ENCODE results near the gene SVEP1. TPM values are rescaled to one million over a fixed set of nuclear protein-coding genes. Genes with fewer than 3 reads are reported as not detected.
A peak's percentile ranks its signal among the peaks of the same experiment; 100 is the strongest.

Gene SVEP1
- total and polyA plus RNA-seq, 2 donors from 2014 or later: 1.1 to 19.3 TPM

- TF ChIP-seq, protein P1, sequence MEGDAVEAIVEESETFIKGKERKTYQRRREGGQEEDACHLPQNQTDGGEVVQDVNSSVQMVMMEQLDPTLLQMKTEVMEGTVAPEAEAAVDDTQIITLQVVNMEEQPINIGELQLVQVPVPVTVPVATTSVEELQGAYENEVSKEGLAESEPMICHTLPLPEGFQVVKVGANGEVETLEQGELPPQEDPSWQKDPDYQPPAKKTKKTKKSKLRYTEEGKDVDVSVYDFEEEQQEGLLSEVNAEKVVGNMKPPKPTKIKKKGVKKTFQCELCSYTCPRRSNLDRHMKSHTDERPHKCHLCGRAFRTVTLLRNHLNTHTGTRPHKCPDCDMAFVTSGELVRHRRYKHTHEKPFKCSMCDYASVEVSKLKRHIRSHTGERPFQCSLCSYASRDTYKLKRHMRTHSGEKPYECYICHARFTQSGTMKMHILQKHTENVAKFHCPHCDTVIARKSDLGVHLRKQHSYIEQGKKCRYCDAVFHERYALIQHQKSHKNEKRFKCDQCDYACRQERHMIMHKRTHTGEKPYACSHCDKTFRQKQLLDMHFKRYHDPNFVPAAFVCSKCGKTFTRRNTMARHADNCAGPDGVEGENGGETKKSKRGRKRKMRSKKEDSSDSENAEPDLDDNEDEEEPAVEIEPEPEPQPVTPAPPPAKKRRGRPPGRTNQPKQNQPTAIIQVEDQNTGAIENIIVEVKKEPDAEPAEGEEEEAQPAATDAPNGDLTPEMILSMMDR (IDR thresholded peaks at IDR 0.05; ENCODE audit: borderline replicate concordance, extremely low read depth, insufficient read depth): no peak
- H3K9me3 ChIP-seq (ENCODE audit: control insufficient read depth in 2 of 3, insufficient read depth in 1 of 3, low read length in 3 of 3): no peaks in the 10 kb centered on the region
- H3K4me3 ChIP-seq (ENCODE audit: low read length in 3 of 3): no peak overlapping the region
- FAIRE-seq (no peak), DNase-seq (no peak)
- H3K27me3 ChIP-seq (ENCODE audit: control insufficient read depth, insufficient read depth, low read length): no peaks in the 10 kb centered on the region
- H3K36me3 ChIP-seq (ENCODE audit: control insufficient read depth in 2 of 3, insufficient read depth in 3 of 3, low read length in 3 of 3): no peaks in the 10 kb centered on the region
- H3K4me1 ChIP-seq (ENCODE audit: control insufficient read depth in 2 of 3, insufficient read depth in 2 of 3, low read depth in 1 of 3, low read length in 3 of 3): no peaks in the 10 kb centered on the region
- H3K9ac ChIP-seq (ENCODE audit: low read length in 3 of 3): no peak overlapping the region
- H3K27ac ChIP-seq (ENCODE audit: low read depth in 2 of 2, low read length in 2 of 2): no peak overlapping the region
- intact Hi-C loops (cut with DNase I): no loop called here
Observed at GRCh38 chr9:110334871-110335270, 244.7 kb downstream of the SVEP1 start.

GRCh38 chr9:110334183-110334582 is 245.4 kb downstream of the SVEP1 start:
- FAIRE-seq: no peak
- intact Hi-C loops (cut with DNase I): no loop called here
- Histone ChIP-seq H3K27ac (ENCODE audit: low read depth in 2 of 2, low read length in 2 of 2) (no peak overlapping the region), H3K9me3 (ENCODE audit: control insufficient read depth in 2 of 3, insufficient read depth in 1 of 3, low read length in 3 of 3) (no peaks in the 10 kb centered on the region), H3K4me3 (ENCODE audit: low read length in 3 of 3) (no peak overlapping the region), H3K36me3 (ENCODE audit: control insufficient read depth in 2 of 3, insufficient read depth in 3 of 3, low read length in 3 of 3) (no peaks in the 10 kb centered on the region), H3K27me3 (ENCODE audit: control insufficient read depth, insufficient read depth, low read length) (no peaks in the 10 kb centered on the region), H3K4me1 (ENCODE audit: control insufficient read depth in 2 of 3, insufficient read depth in 2 of 3, low read depth in 1 of 3, low read length in 3 of 3) (no peaks in the 10 kb centered on the region), H3K9ac (ENCODE audit: low read length in 3 of 3) (no peak overlapping the region)
- DNase-seq: no peak
- TF ChIP-seq, protein P1 (IDR thresholded peaks at IDR 0.05; ENCODE audit: borderline replicate concordance, extremely low read depth, insufficient read depth): no peak

DNA sequence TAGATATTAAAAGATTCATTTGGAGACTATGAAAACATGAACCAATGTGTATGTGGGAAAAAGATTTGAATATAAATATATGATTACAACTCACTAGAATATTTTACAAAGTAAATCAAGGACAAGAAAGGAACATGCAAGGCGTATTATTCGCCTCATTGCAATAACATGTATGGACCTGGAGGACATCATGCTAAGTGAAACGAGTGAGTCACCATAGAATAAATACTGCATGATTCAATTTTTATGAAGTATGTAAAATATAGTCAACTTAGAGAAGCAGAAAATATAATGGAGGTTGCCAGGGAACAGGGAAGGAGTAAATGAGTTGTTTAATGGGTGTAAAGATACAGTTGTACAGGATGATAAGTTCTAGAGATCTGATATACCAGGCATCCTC is 246.8 kb downstream of the SVEP1 start:
- intact Hi-C loops (cut with DNase I): no loop called here
- Histone ChIP-seq H3K36me3 (ENCODE audit: control insufficient read depth in 2 of 3, insufficient read depth in 3 of 3, low read length in 3 of 3) (no peaks in the 10 kb centered on the region), H3K4me1 (ENCODE audit: control insufficient read depth in 2 of 3, insufficient read depth in 2 of 3, low read depth in 1 of 3, low read length in 3 of 3) (no peaks in the 10 kb centered on the region), H3K27ac (ENCODE audit: low read depth in 2 of 2, low read length in 2 of 2) (no peak overlapping the region), H3K27me3 (ENCODE audit: control insufficient read depth, insufficient read depth, low read length) (no peaks in the 10 kb centered on the region), H3K9ac (ENCODE audit: low read length in 3 of 3) (no peak overlapping the region), H3K9me3 (ENCODE audit: control insufficient read depth in 2 of 3, insufficient read depth in 1 of 3, low read length in 3 of 3) (no peaks in the 10 kb centered on the region), H3K4me3 (ENCODE audit: low read length in 3 of 3) (no peak overlapping the region)
- TF ChIP-seq, protein P1 (IDR thresholded peaks at IDR 0.05; ENCODE audit: borderline replicate concordance, extremely low read depth, insufficient read depth): no peak
- FAIRE-seq: peak; percentile 35
- no peak for DNase-seq

- DNase-seq (no peak), FAIRE-seq (no peak)
- intact Hi-C loops (cut with DNase I): no loop called here
- no peak overlapping the region for H3K9ac ChIP-seq (ENCODE audit: low read length in 3 of 3)
- no peaks in the 10 kb centered on the region for H3K27me3 ChIP-seq (ENCODE audit: control insufficient read depth, insufficient read depth, low read length)
- H3K36me3 ChIP-seq (ENCODE audit: control insufficient read depth in 2 of 3, insufficient read depth in 3 of 3, low read length in 3 of 3): no peaks in the 10 kb centered on the region
- no peaks in the 10 kb centered on the region for H3K4me1 ChIP-seq (ENCODE audit: control insufficient read depth in 2 of 3, insufficient read depth in 2 of 3, low read depth in 1 of 3, low read length in 3 of 3)
- H3K9me3 ChIP-seq (ENCODE audit: control insufficient read depth in 2 of 3, insufficient read depth in 1 of 3, low read length in 3 of 3): no peaks in the 10 kb centered on the region
- no peak overlapping the region for H3K4me3 ChIP-seq (ENCODE audit: low read length in 3 of 3)
- TF ChIP-seq, protein P1 (IDR thresholded peaks at IDR 0.05; ENCODE audit: borderline replicate concordance, extremely low read depth, insufficient read depth): no peak
- H3K27ac ChIP-seq (ENCODE audit: low read depth in 2 of 2, low read length in 2 of 2): no peak overlapping the region
Observed at GRCh38 chr9:110330484-110331105, 248.9 kb downstream of the SVEP1 start.

Data from kidney (tissue), 14 donors.